ENCODE results near the gene INO80.
"Not testable (repeated sequence)": the region's sequence is repeated elsewhere in the genome, so short reads cannot be mapped to it uniquely, and the experiment has no call there.

Gene INO80

DNA sequence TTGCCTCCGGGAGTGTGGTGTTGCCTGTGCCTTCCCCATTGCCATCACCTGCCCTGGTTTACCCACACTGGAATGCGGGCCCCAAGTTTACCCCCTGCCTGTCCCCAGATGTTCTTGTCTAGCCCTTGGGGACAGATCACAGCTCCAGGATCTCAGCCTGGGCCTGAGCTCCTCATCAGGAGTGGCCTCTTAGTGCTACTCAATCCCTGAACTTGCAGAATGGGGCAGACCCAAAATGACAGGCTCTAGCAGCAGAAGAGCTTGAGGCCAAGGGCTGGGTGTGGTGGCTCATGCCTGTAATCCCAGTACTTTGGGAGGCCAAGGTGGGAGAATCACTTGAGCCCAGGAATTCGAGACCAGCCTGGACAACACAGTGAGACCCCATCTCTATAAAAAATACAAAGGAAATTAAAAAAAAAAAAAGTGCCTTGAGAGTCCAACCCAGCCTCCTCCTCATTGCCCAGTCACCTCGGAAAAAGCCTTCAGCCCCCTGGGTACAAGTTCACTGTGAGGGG, 159.0 kb downstream of the INO80 start:
- Histone ChIP-seq H3K27ac (no peak overlapping the region), H3K27me3 (ENCODE audit: insufficient read depth, low read depth) (no peaks in the 10 kb centered on the region), H3K36me3 (ENCODE audit: insufficient read depth) (no peaks in the 10 kb centered on the region), H3K4me2 (no peak overlapping the region), H3K79me2 (ENCODE audit: insufficient read depth, low read depth) (no peaks in the 10 kb centered on the region), H3K9ac (no peak overlapping the region), H4K20me1 (ENCODE audit: insufficient read depth) (no peaks in the 10 kb centered on the region), H3K4me1 (ENCODE audit: low read depth, poor library complexity, severe bottlenecking) (peaks cover 28% of the 10 kb centered on the region), H3K4me3 (IDR thresholded peaks at IDR 0.05; ENCODE audit: insufficient read depth, low read depth, low read length) (no peak overlapping the region), H2AFZ (ENCODE audit: low read depth) (no peak overlapping the region)
- TF ChIP-seq, protein P1, sequence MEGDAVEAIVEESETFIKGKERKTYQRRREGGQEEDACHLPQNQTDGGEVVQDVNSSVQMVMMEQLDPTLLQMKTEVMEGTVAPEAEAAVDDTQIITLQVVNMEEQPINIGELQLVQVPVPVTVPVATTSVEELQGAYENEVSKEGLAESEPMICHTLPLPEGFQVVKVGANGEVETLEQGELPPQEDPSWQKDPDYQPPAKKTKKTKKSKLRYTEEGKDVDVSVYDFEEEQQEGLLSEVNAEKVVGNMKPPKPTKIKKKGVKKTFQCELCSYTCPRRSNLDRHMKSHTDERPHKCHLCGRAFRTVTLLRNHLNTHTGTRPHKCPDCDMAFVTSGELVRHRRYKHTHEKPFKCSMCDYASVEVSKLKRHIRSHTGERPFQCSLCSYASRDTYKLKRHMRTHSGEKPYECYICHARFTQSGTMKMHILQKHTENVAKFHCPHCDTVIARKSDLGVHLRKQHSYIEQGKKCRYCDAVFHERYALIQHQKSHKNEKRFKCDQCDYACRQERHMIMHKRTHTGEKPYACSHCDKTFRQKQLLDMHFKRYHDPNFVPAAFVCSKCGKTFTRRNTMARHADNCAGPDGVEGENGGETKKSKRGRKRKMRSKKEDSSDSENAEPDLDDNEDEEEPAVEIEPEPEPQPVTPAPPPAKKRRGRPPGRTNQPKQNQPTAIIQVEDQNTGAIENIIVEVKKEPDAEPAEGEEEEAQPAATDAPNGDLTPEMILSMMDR (conservative IDR thresholded peaks at IDR 0.05; ENCODE audit: low read depth, low read length): no peak

DNA sequence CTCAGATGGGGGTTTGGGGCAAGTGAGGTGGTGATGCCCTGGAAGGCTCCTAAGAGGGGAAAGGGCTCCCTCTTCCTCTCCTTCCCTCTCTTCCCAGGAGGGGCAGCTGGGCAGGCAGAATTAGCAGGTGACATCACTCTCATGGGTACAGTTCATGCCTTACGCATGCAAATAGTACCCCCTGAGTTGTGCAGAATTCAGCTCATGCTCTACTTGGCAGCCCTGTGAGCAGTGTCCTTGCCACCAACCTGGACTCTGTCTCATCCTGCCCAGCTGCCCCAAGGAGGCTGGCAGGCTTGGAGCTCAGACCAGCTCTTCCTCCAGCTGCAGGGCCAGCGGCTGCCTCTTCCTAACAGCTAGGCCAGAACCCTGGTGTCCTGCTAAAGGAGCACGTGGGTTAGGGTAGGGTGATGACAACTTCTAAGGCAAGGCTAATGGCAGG, 159.5 kb downstream of the INO80 start:
- Histone ChIP-seq H2AFZ (ENCODE audit: low read depth) (no peak overlapping the region), H3K27ac (no peak overlapping the region), H3K79me2 (ENCODE audit: insufficient read depth, low read depth) (no peaks in the 10 kb centered on the region), H3K4me2 (no peak overlapping the region), H4K20me1 (ENCODE audit: insufficient read depth) (no peaks in the 10 kb centered on the region), H3K36me3 (ENCODE audit: insufficient read depth) (no peaks in the 10 kb centered on the region), H3K9ac (no peak overlapping the region), H3K4me1 (ENCODE audit: low read depth, poor library complexity, severe bottlenecking) (peaks cover 33% of the 10 kb centered on the region), H3K4me3 (IDR thresholded peaks at IDR 0.05; ENCODE audit: insufficient read depth, low read depth, low read length) (no peak overlapping the region), H3K27me3 (ENCODE audit: insufficient read depth, low read depth) (no peaks in the 10 kb centered on the region)
- TF ChIP-seq, protein P1 (conservative IDR thresholded peaks at IDR 0.05; ENCODE audit: low read depth, low read length): no peak

DNA sequence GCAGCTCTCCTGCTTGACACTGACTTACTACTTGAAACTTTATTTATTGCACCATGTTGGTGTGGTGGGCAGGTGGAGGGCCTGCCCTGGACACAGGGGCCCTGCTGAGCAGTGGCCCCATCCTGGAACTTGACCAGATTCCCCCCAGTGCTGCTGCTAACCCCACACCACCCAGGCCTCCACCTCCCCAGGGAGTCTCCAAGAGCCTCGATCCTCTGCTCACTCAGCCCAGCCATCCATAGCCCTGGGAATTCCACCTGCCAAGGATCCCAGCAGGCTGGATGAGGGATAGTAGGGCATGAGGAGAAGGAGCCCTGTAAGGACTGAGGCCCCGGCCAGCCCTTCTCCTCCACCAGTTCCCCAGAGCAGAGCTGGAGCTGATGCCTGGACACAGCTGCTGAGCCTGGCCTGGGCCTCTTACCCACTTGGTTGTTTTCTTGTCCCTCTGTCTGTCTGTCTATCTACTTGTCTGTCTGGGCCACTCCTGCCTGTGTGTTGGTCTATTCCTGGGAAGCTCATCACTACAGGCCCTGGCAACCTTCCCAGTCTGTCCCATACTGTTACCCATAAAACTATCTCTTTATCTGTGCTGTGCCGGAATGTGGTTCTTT, 160.0 kb downstream of the INO80 start:
- no peak overlapping the region for H3K4me2 ChIP-seq
- H3K27ac ChIP-seq: no peak overlapping the region
- H3K27me3 ChIP-seq (ENCODE audit: insufficient read depth, low read depth): no peaks in the 10 kb centered on the region
- no peaks in the 10 kb centered on the region for H3K79me2 ChIP-seq (ENCODE audit: insufficient read depth, low read depth)
- H3K4me3 ChIP-seq (IDR thresholded peaks at IDR 0.05; ENCODE audit: insufficient read depth, low read depth, low read length): no peak overlapping the region
- H3K9ac ChIP-seq: no peak overlapping the region
- TF ChIP-seq, protein P1 (conservative IDR thresholded peaks at IDR 0.05; ENCODE audit: low read depth, low read length): no peak
- H3K4me1 ChIP-seq (ENCODE audit: low read depth, poor library complexity, severe bottlenecking): peaks cover 33% of the 10 kb centered on the region
- H2AFZ ChIP-seq (ENCODE audit: low read depth): no peak overlapping the region
- H4K20me1 ChIP-seq (ENCODE audit: insufficient read depth): no peaks in the 10 kb centered on the region
- no peaks in the 10 kb centered on the region for H3K36me3 ChIP-seq (ENCODE audit: insufficient read depth)

DNA sequence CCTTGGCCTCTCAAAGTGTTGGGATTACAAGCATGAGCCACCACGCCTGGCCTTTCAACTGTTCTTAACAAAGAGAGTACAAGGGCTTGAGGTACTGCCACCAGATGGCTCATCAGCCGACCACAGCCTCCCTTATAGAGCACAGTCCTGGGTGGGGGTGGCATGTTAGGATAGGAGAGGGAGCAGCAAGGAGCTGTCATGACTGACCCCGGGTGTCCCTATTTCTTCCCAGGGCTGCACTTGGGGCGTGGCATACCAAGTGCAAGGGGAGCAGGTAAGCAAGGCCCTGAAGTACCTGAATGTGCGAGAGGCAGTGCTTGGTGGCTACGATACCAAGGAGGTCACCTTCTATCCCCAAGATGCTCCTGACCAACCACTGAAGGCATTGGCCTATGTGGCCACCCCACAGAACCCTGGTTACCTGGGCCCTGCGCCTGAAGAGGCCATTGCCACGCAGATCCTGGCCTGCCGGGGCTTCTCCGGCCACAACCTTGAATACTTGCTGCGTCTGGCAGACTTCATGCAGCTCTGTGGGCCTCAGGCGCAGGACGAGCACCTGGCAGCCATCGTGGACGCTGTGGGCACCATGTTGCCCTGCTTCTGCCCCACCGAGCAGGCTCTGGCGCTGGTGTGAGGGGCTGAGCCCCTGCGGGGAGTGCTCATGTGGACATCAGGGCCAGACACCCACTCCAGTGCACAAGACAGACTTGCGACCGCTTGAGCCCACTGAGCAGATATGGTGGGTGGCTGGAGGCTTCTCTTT, 160.8 kb downstream of the INO80 start:
- no peak overlapping the region for H3K27ac ChIP-seq

DNA sequence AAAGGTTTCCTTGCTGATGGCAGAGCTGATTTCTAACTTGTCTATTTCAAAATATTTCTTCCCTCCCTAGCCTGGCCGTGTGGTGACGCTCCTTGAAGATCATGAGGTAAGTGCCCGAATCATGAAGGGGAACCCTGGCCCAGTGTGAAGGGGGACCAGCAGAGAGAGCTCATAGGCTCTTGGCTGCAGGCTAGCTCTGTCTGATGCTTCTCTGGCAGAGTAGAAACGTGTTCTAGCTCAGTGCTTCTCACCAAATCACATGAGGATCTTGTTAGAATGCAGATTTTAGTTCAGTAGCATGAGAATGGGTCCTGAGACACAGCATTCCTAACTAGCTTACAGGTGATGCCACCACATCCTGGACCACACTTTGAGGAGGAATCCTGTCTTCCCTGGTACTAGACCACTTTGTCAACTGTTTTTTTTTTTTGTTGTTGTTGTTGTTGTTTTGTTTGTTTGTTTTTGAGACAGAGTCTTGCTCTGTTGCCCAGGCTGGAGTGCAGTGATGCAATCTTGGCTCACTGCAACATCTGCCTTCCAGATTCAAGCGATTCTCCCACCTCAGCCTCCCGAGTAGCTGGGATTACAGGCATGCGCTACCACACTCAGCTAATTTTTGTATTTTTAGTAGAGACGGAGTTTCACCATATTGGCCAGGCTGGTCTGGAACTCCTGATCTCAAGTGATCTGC, 161.8 kb downstream of the INO80 start:
- H3K4me1 ChIP-seq (ENCODE audit: low read depth, poor library complexity, severe bottlenecking): peaks cover 33% of the 10 kb centered on the region
- not testable (repeated sequence) for H3K27ac ChIP-seq; H3K27me3 ChIP-seq (ENCODE audit: insufficient read depth, low read depth); H4K20me1 ChIP-seq (ENCODE audit: insufficient read depth); H3K4me3 ChIP-seq (IDR thresholded peaks at IDR 0.05; ENCODE audit: insufficient read depth, low read depth, low read length); H3K9ac ChIP-seq; H3K79me2 ChIP-seq (ENCODE audit: insufficient read depth, low read depth); H3K36me3 ChIP-seq (ENCODE audit: insufficient read depth)
- peak overlapping the region; percentile 73 for H3K4me2 ChIP-seq
- peak overlapping the region; percentile 76; the same call in 1 of the 2 replicates for H2AFZ ChIP-seq (ENCODE audit: low read depth)

More for the DNA sequence above, 160.8 kb downstream of the INO80 start:
- no peak overlapping the region for H3K9ac ChIP-seq
- H3K79me2 ChIP-seq (ENCODE audit: insufficient read depth, low read depth): no peaks in the 10 kb centered on the region
- H3K4me2 ChIP-seq: peak overlapping the region; percentile 73; the same call in 1 of the 2 replicates
- H4K20me1 ChIP-seq (ENCODE audit: insufficient read depth): no peaks in the 10 kb centered on the region
- peaks cover 33% of the 10 kb centered on the region for H3K4me1 ChIP-seq (ENCODE audit: low read depth, poor library complexity, severe bottlenecking)
- TF ChIP-seq, protein P1 (conservative IDR thresholded peaks at IDR 0.05; ENCODE audit: low read depth, low read length): no peak
- H3K4me3 ChIP-seq (IDR thresholded peaks at IDR 0.05; ENCODE audit: insufficient read depth, low read depth, low read length): no peak overlapping the region
- H3K36me3 ChIP-seq (ENCODE audit: insufficient read depth): no peaks in the 10 kb centered on the region
- no peaks in the 10 kb centered on the region for H3K27me3 ChIP-seq (ENCODE audit: insufficient read depth, low read depth)
- H2AFZ ChIP-seq (ENCODE audit: low read depth): no peak overlapping the region

Data from KMS-11 (cell line).